Activated CD4-positive, alpha-beta T cell treated with anti-CD3 and anti-CD28 coated beads, Interleukin-10, Interleukin-2, amounts not matched to agents 100 ng/mL and 50 ng/mL, durations not matched to agents 16 hours and 8 hours (primary cell): ENCODE data around the gene PTPRK.

Experiments used
- DNase-seq: peaks from one replicate; pipeline ENCODE4 v3.0.0-alpha.2; 2020

PTPRK gene

GRCh38 chr6:128057541-128057940 is 462.9 kb downstream of the PTPRK start:
- DNase-seq: no peak

DNA sequence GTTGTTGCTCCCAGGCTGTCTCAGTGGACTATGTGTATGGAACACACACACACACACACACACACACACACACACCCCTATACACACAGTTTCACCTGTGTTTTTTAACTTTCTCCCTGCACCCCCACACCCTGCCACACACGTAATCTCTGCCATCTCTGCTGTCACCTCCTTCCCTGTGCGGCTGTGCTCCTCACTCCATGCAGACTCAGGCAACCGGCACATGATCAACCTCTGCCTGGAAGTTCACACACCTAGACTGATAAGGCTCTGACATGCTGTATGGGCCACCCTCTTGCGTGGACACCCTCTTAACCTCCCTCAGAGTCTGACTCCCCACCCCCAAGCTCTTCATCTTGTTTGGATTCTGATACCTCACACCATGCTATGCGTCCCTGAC is 467.3 kb downstream of the PTPRK start:
- DNase-seq: no peak

DNA sequence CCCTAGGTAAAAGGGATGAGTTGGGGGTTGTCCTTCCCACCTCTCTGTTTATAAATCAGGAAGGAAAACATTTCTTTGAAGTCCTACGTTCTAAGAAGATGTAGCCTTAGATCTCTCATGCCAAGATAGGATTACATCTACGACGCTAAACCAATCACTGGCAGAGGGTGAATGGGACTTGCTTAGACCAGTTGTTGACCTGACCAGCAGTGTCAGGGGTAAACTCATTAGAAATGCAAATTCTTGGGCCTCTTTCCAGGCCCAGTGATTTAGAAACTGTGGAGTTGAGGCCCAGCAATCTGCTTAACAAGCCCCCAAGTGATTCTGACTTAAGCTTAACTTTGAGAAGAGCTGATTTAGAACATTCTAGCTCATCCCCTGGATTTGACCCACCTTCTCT is 472.4 kb downstream of the PTPRK start:
- no peak for DNase-seq

GRCh38 chr6:128046033-128046432 is 474.4 kb downstream of the PTPRK start:
- no peak for DNase-seq

- no peak for DNase-seq
Measured at GRCh38 chr6:128039543-128039942, 480.9 kb downstream of the PTPRK start.

- DNase-seq: no peak
Measured at GRCh38 chr6:128036808-128037570, 483.4 kb downstream of the PTPRK start.

GRCh38 chr6:128033156-128033555 is 487.2 kb downstream of the PTPRK start:
- DNase-seq: no peak

GRCh38 chr6:128032042-128032441 is 488.4 kb downstream of the PTPRK start:
- DNase-seq: no peak

DNA sequence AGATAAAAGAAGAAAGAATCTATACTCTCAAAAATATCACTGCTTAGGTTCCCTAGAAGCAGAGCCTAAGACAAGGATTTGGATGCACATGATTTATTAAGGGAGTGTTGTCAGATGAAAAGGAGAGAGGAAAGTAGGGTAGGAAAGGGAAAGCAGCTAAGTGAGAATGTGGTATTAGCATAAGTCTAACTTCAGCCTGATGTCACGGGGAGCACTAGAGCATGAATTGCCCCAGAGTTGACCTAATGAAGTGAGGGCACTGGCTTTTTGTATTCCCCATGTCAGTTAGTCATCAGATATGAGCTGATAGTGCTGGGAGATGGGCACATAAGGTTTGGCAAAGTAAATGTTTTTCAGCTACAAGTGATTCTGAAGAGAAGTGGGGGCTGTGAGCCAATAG is 490.6 kb downstream of the PTPRK start:
- DNase-seq: no peak

DNA sequence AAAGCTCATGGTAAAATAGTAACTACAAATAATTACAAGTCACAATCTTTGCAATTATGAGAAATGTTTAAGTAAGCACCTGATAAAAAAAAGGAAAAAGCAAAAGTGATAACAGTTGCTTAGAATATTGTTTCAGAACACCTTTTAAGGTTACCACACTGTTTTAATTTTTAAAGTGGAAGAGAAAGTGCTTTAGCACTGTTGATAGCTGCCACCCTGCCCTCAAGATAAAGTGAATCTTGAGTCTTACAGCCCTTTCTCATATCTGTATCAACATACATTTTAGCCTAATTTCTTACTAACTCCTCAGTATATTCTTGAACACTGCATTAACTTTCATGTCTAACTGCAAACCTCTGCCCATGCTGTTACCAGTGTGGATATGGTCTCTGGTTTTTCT is 492.2 kb downstream of the PTPRK start:
- DNase-seq: no peak

DNA sequence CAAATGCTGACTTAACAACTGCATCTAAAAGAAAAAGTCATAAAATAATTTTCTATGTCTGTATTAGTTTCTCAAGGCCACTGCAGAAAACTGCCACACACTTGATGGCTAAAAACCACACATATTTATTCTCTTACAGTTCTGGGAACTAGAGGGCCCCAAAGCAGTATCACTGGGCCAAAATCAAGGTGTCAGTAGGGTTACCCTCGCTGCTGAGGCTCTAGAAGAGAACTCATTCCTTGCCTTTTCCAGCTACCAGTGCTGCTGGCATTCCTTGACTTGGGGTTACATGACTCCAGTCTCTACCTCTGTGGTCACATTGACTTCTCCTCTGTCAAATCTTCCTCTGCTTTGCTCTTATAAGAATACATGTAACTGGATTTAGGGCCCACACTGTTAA is 494.9 kb downstream of the PTPRK start:
- no peak for DNase-seq

DNA sequence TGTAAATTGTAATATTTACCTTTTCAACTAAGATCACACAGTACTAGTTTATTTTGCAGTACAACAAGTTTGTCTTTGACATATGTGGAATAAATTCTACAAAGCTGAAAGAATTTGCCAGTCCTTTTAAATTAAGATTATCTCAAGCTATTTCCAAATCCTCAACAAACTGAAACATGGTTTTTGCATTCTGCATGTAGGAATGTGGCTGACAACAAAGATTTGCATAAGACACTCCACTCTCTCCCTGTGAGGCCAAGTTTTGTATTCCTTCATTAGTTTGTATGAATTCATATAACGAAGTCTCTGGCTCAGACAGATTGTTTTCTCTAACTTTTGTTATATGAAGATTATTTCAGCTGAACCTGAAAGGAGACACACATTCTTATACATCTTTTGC is 495.4 kb downstream of the PTPRK start:
- DNase-seq: no peak

DNA sequence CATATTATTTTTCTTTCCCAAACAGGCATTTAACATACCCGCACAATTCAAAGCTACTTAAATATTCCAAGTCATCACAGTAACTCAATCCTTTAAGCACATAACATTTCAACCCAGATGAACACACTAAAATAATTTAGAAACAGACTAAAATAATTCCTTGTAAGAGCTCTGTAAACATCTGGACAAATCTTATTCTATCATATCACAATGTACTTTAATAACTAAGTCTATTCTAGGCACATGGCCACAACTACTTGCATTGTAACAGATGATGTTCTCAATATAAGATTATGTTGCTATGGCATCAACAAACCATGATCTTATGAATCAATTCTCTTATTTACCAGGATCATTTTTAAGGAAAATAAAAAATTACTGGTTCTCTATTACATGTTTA is 496.4 kb downstream of the PTPRK start:
- DNase-seq: no peak

GRCh38 chr6:128018821-128019220 is 501.6 kb downstream of the PTPRK start:
- DNase-seq: no peak

DNA sequence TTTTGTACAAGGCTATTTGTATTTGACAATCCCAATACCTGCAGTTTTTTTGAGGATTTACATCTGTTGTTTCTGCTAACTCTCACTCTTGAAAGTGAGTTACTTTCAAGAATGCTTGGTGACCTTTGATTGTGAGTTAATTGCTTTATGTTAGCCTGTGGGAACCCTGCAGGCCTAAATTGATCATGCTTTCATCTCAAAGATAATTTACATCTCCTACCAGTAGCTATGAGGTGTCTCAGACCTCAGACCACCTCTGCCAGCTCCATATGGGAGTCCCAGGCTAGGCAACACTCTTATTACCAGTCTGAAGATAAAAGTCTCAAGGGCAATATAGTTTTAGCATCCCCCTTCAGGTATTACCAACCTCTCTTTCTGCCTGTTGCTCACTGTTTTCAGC is 503.1 kb downstream of the PTPRK start:
- no peak for DNase-seq

DNA sequence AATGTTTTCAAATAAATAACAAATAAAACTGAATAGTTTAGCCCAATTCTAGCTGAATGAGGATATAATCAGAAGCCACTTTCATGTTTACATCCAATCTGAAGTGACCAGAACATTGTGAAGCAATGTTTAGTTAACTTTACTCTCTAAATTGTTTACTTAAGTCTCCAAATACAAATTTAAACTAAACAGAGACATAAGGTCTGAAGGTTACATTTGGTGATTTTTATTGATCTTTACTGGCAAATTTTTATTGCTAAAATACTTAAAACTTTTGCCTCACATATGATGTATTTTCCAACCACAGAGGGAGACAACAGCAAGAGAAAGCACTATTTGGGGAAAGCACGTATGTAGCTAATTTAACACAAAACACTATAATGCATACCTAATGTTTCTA is 512.7 kb downstream of the PTPRK start:
- no peak for DNase-seq

GRCh38 chr6:128005009-128005408 is 515.4 kb downstream of the PTPRK start:
- no peak for DNase-seq

DNA sequence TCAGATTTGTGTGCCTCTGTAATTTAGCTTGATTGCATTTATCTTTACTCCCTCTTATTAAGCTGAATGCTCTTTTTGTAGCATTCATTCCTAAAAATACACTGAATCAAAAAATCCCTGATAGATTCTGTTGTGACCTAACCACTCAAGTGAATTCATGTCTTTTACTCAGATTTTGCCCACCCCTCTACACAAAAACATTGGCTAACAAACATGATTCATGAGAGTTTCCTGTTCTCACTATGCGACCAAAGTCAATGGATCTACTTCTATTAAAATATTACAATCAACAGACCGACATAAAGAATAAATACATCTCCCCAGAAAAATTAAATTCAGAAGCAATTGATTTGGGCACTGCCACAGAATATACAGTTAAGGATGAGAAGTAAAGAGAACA is 520.0 kb downstream of the PTPRK start:
- no peak for DNase-seq

DNA sequence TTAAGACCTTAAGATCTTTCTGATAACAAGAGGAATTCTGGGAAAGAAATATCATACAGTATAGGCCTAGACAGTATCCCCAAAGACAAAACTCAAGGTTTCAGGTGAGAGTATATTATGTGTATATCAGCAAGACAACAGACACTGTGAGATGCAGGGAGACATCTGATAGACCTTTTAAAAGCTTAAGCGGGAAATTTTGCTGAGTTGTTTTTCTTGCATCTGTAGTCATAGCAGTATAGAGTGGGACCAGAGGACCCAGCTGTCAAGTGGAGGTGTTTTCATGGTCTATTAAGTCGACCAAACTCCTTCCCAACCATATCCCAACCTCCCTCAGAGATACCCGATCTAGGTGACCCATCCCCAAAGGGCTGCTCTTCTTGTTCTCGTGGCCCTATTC is 521.4 kb downstream of the PTPRK start:
- DNase-seq: no peak

DNA sequence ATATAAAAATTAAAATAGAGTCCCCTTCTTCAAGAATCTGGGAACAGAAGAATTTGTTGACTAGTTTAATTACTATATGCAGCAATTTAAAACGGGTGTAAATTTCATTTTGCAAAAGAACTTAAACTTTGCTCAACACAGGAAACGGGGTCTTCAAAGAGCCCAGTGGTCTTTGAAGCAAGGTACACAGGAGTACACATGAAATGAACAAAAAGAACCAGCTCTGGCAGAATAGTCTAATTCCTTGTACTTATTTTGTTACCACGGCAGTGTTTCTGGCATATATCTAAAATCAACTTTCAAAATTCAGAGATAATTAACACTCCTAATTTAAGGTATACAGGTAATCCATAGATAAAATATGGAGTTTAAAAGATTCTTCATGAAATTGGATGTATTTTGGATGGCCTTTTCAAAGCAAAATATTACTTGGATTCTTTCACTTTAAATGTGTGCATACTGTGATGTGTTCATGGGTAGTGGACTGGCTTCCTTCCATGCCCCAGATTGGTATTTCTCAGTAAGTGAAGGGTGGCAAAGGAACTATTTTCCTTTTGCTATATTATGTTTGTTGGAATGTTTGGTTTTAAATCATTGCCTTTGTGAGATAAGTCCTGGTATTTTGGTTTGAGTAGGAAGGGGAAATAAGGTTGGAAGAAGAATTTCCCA is 522.8 kb downstream of the PTPRK start:
- no peak for DNase-seq

DNA sequence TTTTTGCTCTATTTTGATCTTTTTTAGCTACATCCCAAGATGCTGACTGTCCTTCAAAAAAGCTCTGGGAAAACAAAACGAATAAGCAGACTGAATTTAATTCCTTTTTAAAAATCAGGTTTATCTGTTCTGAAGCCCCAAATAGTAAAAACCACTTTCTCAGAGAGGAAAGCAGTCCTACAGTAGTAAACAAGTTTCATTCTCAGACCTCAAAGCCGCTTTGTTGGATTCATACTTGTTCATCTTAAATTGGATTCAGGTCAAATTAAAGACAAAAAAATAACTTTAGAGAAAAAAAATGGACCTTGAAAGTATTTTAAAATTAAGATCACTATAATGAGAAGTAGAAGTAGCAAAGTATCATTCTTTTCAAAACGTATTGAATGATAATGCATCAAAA is 523.5 kb downstream of the PTPRK start:
- no peak for DNase-seq

GRCh38 chr6:127992144-127992543 is 528.3 kb downstream of the PTPRK start:
- no peak for DNase-seq

- DNase-seq: no peak
Measured at GRCh38 chr6:127990074-127990473, 530.3 kb downstream of the PTPRK start.

- no peak for DNase-seq
Measured at GRCh38 chr6:127980996-127981395, 539.4 kb downstream of the PTPRK start.

DNA sequence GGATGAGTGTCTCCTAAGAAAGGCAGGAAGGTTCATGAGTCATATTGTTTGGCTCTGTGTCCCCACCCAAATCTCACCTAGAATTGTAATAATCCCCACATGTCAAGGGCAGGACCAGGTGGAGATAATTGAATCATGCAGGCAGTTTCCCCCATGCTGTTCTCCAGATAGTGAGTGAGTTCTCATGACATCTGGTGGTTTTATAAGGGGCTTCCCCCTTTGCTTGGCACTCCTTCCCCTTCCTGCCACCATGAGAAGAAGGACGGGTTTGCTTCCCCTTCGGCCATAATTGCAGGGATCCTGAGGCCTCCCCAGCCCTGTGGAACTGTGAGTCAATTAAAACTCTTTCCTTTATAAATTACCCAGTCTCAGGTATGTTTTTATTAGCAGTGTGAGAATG is 542.2 kb downstream of the PTPRK start:
- DNase-seq: peak; percentile 37
